Measurements from ENCODE around the gene TAS2R40. TPM values are rescaled to one million over a fixed set of nuclear protein-coding genes. Genes with fewer than 3 reads are reported as not detected.

TAS2R40 gene
- total RNA-seq, 1 donor from 2014 or later = not detected

DNA sequence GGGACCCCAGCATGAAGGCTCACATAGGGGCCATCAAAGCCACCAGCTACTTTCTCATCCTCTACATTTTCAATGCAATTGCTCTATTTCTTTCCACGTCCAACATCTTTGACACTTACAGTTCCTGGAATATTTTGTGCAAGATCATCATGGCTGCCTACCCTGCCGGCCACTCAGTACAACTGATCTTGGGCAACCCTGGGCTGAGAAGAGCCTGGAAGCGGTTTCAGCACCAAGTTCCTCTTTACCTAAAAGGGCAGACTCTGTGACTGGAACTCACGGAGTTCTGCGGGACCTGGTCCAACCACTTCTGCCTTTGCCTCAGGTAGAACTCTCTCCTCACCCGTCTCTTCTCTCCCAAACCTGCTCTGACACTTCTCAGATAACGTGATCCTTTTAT is 945 bp downstream of the TAS2R40 start:
- H3K4me1 Mint-ChIP-seq (ENCODE audit: low read depth) = peaks cover 3% of the 10 kb centered on the region
- H3K4me3 Mint-ChIP-seq (ENCODE audit: low read depth) = no peak overlapping the region
- no peak for DNase-seq (ENCODE audit: low spot score, unreplicated experiment)
- TF ChIP-seq, protein P1, sequence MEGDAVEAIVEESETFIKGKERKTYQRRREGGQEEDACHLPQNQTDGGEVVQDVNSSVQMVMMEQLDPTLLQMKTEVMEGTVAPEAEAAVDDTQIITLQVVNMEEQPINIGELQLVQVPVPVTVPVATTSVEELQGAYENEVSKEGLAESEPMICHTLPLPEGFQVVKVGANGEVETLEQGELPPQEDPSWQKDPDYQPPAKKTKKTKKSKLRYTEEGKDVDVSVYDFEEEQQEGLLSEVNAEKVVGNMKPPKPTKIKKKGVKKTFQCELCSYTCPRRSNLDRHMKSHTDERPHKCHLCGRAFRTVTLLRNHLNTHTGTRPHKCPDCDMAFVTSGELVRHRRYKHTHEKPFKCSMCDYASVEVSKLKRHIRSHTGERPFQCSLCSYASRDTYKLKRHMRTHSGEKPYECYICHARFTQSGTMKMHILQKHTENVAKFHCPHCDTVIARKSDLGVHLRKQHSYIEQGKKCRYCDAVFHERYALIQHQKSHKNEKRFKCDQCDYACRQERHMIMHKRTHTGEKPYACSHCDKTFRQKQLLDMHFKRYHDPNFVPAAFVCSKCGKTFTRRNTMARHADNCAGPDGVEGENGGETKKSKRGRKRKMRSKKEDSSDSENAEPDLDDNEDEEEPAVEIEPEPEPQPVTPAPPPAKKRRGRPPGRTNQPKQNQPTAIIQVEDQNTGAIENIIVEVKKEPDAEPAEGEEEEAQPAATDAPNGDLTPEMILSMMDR (IDR thresholded peaks at IDR 0.05; ENCODE audit: unreplicated experiment) = no peak
- H3K27me3 Mint-ChIP-seq = peaks cover 35% of the 10 kb centered on the region
- H3K9me3 Mint-ChIP-seq (ENCODE audit: low read depth) = no peaks in the 10 kb centered on the region
- H3K36me3 Mint-ChIP-seq (ENCODE audit: insufficient read depth) = no peaks in the 10 kb centered on the region
- H3K27ac Mint-ChIP-seq = no peak overlapping the region

DNA sequence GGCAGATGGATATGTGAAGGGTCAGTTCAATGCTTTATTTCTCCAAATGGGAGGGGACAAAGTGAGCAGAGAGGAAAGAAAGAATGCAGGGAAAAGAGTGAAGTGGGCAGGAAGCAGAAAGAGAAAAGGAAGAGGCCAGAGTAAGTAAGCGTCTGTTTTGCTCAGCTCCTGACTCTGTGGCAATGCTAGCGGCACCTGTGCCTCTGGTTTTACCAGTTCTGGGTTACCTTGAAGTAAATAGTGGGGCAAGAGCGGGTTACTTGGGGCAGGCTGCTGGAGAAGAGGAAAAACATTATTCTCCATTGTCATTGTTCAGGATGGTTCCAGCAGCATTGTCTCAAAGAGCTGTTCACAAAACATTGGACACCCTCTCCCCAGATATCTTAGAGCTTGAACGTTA is 1.9 kb downstream of the TAS2R40 start:
- H3K4me3 Mint-ChIP-seq (ENCODE audit: low read depth) = no peak overlapping the region
- no peaks in the 10 kb centered on the region for H3K9me3 Mint-ChIP-seq (ENCODE audit: low read depth)
- H3K36me3 Mint-ChIP-seq (ENCODE audit: insufficient read depth) = no peaks in the 10 kb centered on the region
- no peak overlapping the region for H3K27ac Mint-ChIP-seq
- DNase-seq (ENCODE audit: low spot score, unreplicated experiment) = no peak
- TF ChIP-seq, protein P1 (IDR thresholded peaks at IDR 0.05; ENCODE audit: unreplicated experiment) = no peak
- H3K4me1 Mint-ChIP-seq (ENCODE audit: low read depth) = peaks cover 3% of the 10 kb centered on the region
- peaks cover 27% of the 10 kb centered on the region for H3K27me3 Mint-ChIP-seq

DNA sequence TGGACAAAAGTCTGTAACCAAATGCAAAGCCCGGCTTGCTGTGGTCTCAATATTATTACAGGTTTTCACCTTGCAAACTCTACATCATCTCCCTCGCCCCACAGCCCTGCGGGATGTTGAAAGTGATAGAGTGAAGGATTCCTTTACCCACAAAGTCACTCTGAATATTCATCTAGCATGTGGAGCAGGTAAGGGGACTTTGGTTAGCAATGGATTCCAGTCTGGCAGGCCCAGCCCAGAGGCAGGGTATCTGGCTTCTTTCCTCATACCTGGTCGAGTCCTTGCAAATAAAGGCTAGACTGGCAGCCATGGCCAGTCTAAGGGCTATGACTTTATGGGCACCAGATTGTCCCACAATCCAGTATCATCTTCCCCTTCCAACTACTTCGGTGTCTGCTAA is 3.2 kb downstream of the TAS2R40 start:
- TF ChIP-seq, protein P1 (IDR thresholded peaks at IDR 0.05; ENCODE audit: unreplicated experiment) = no peak
- peaks cover 6% of the 10 kb centered on the region for H3K4me1 Mint-ChIP-seq (ENCODE audit: low read depth)
- peaks cover 24% of the 10 kb centered on the region for H3K27me3 Mint-ChIP-seq
- H3K36me3 Mint-ChIP-seq (ENCODE audit: insufficient read depth) = no peaks in the 10 kb centered on the region
- no peak overlapping the region for H3K27ac Mint-ChIP-seq
- H3K9me3 Mint-ChIP-seq (ENCODE audit: low read depth) = no peaks in the 10 kb centered on the region
- DNase-seq (ENCODE audit: low spot score, unreplicated experiment) = no peak
- no peak overlapping the region for H3K4me3 Mint-ChIP-seq (ENCODE audit: low read depth)

DNA sequence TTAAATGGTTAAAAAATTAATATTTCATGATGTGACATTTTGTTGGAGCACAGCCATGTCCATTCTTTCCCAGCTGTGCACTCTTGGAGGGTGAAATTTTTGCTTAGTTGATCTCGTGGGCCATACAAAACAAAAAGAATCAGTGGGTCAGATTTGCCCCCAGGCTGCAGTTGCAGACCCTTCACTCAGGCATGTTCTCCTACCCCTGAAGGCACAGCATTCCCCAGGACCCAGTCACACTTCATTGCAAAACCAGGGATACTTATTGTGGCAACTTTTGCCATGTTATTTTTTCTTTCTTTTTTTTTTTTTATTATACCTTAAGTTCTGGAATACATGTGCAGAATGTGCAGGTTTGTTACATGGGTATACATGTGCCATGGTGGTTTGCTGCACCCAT is 6.0 kb downstream of the TAS2R40 start:
- Mint-ChIP-seq H3K27ac (no peak overlapping the region), H3K4me1 (ENCODE audit: low read depth) (peaks cover 3% of the 10 kb centered on the region), H3K27me3 (peaks cover 18% of the 10 kb centered on the region), H3K36me3 (ENCODE audit: insufficient read depth) (no peaks in the 10 kb centered on the region), H3K9me3 (ENCODE audit: low read depth) (no peaks in the 10 kb centered on the region), H3K4me3 (ENCODE audit: low read depth) (no peak overlapping the region)
- DNase-seq (ENCODE audit: low spot score, unreplicated experiment) = no peak
- TF ChIP-seq, protein P1 (IDR thresholded peaks at IDR 0.05; ENCODE audit: unreplicated experiment) = no peak

DNA sequence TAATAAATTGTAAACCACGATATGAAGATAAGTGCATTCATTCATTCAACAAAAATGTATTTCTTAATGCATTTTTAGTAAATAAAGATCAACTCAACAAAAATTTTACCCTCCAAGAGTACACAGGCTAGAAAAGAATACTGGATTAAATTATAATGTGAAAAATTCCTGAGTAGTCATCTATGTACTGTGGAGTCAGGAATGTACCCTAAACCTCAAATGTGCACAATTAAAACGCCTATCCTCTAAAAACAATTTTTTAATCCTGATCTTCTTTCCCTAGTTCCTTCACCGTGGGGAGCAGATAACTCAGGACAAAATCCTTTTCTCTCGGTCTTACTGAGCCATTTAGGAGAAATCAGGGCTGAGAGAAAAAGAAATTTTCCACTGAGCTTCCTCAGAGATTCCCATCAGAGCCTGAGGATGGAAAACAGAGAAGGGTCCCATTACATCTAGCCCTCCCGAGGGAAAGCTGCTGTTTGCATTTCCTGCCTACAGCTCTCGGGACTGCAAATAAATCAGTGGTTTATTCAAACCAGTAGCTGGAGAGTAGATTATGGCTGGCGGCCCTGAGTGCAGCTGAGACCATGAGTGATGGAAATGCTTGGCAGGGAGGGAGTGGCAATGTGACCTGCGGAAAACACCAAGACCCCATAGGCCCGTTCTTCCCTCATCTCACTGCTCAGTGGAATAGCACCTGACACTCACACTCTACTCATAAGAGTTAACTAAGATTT is 7.4 kb downstream of the TAS2R40 start:
- Mint-ChIP-seq H3K9me3 (ENCODE audit: low read depth) (no peaks in the 10 kb centered on the region), H3K27me3 (peaks cover 9% of the 10 kb centered on the region), H3K27ac (no peak overlapping the region), H3K4me1 (ENCODE audit: low read depth) (peaks cover 3% of the 10 kb centered on the region), H3K4me3 (ENCODE audit: low read depth) (no peak overlapping the region), H3K36me3 (ENCODE audit: insufficient read depth) (no peaks in the 10 kb centered on the region)
- TF ChIP-seq, protein P1 (IDR thresholded peaks at IDR 0.05; ENCODE audit: unreplicated experiment) = no peak
- no peak for DNase-seq (ENCODE audit: low spot score, unreplicated experiment)
